HG03565 (cell line): ENCODE results near the gene TRAF3.

Experiments
- ATAC-seq: cut with Tn5 transposase; IDR thresholded peaks from one replicate; pipeline ENCODE4 v1.9.1; 2021; ENCODE audit warnings: mild to moderate bottlenecking, moderate library complexity; ENCODE audit not compliant: unreplicated experiment

Gene TRAF3

DNA sequence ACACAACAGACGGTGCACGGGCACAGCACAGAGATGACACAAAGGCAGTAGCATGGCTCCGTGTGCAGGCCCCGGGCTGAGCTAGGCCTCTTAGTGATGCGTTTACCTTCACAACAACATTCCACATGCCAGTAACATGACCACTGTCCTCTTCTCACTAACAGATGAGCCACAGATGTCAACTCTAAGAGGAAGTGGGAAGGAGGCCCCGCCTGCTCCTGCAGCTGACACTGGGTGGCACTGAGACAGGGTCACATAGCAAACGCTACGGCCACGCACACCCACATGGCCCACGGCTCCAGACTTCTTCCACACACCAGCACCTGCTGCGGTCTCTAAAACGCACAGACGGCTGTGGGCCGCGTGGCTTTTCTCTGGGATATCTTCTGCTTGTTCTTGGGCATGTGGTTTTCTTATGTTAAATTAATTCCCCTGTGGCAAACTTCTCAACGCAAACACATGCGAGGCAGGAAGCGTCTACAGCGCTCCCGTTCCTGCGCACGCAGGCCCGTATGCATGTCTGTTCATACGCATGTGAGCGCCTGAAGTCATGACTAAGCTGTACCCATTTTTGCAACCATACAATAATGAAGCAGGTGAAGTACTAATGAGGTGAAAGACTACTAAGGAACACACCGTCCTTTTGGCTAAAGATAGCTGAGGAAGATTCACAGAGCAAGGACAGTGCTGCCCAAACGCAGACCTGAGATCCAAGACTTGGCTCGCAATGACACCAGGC, 172.0 kb downstream of the TRAF3 start:
- no peak for ATAC-seq

DNA sequence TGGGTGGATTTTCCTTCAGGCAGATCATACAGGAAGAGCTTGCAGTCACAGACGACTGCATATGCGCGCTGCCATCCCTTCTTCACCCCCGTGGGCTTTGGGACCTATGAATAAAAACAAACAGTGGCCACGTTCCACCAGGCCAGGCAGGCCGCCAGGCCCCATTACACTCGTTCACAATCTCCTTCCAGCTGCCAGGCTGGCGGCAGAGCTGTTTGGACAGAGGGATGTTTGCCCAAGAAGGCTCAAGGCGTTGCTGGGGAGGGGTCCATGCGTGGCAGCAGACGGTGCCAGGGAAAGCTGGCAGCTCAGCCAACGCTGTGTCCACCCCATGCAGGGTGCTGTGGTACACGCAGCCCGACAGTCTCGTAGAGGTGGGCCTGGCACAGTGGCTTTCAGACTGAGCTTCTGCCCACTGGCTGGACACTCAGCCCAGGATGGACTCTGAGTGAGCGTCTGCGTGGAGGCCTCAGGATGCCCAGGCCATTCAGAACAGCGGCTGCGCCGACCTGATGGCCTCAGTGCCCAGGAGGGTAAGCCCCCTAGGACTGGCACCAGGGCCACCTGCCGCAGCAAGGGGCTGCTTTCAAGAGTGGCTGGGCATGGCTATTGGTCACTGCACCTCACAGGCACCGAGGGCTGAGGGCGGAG, 172.7 kb downstream of the TRAF3 start:
- ATAC-seq: no peak

DNA sequence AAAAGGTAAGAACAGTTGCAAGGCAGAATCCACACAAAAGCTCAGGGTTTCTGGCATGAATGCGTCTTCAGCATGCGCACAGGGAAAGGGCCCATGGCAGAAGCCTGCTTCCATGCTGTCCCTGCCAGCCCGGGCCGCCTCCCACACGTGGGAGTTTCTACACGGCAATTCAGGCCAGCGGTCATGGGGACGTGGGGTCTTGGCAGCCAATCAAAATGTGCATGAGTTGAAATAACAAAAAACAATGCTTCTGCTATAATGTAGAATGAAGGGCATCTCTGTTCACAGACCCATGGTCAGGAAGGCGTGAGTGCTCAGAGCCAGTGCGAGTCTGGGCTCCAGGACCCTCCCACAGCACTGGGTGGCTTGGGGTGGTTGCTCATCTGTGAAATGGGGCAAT, 173.8 kb downstream of the TRAF3 start:
- ATAC-seq: no peak

DNA sequence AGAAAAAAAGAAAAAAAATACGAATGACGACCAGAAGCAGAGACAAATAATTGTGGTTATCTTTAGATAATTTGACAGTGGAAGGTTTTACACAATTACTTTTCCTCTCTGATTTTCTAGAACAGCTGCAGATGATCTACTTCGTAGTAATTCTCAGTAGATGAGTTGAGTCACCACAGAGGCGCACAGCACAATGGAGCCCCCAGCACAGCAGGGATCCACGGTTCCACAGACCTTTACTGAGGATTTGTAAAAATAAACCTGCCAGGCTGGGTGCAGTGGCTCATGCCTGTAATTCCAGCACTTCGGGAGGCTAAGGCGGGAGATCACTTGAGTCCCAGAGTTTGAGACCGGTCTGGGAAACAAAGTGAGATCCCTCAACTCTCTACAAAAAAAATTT, 174.6 kb downstream of the TRAF3 start:
- no peak for ATAC-seq

DNA sequence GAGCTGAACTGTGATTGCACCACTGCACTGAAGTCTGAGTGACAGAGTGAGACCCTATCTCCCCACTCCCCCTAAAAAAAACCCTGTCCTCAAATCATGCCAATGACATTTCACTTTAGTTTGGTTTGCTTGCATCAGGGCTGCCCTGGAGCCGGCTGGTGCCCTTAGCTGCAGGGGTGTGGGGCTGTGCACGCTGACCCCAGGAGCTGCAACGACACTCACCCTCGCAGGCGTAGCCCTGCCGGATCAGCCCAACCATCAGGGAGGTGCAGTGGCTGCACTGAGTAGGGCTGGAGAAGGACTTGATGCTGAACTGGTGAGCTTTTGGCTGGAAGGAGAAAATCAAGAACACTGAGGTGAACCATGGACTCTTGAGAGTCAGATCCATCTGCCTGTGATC, 175.0 kb downstream of the TRAF3 start:
- no peak for ATAC-seq

DNA sequence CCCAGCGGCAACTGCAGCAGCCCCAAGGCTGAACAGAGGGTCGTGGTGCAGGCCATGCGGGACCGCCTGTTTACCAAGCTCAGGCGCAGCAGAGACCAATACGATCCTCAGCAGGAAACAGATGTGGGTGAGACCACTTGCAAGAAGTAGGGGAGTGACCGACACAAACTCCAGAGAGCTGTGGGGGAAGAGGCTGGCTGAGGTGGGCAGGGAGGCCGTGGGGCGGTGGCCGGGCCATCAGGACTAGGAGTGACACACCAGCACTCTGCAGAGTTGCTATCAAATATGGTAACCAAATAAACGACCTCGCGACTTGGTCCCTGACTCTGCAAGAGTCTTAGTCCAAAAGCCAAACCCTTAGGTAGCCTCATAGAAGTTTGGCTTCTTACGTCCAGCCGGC, 175.9 kb downstream of the TRAF3 start:
- ATAC-seq: no peak

DNA sequence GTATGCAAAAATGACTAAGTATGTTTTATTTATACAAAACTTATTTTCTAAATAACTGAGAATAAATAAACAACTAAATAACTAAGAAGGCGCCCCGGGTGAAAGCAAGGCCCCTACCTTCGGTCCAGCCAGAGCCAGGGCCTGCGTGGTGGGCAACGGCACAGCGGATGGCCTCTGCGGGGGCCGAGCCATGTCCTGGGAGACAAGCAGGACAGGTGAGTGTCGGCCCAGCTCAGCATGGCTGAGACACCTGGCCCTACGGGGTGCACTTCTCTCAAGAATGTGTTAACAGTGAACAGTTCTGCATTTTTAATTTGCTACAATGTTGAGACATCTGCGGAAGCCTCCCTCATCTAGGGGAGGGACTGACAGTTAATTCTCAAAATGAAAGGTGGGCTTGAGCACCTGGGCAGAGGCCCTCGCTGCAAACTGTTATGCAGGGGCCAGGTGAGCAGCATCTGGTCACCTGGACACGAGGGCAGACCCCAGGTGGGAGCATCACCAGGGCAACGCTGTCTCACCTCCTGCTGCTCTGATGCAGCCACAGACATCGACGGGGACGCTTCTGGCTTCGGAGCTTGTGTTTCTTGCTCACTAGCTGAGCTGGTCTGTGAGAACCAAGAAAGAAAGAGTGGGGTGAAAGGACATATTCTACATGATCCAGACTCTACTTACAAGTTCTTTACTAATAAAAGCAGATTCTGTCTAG, 177.0 kb downstream of the TRAF3 start:
- ATAC-seq: no peak

DNA sequence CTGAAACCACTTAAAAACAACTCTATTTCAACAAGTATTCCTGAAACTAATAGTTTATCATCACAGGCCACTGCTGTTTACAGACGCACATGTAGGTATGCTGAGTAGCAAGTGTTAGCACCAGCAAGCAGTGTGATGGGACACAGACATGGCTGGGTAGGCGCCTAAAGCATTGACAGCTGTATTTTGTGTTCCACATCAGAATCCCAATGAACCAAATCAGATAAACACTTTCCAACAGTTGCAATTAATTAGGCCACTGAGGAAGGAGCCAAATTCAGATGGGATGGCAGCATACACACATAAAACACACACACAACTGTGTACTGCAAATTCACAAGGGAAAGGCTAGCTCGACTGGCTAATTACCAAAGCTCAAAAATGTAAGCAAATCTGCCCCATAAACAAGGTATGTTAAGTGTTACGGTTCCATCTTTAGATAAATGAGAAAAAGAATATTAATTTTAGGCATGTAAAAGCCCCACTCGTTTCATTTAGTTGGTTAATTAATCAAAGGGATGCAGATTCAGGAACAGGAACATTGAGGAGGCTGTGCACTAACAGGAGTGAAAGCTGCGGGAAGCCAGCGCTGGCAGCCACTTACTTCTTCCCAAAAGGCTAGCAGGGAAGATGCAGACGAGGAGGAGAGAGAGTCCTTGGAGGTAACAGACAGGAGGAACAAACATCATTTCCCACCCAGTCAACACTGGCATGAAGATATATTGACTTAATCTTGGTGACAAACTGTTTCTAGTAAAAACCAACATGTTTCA, 178.6 kb downstream of the TRAF3 start:
- ATAC-seq: no peak

DNA sequence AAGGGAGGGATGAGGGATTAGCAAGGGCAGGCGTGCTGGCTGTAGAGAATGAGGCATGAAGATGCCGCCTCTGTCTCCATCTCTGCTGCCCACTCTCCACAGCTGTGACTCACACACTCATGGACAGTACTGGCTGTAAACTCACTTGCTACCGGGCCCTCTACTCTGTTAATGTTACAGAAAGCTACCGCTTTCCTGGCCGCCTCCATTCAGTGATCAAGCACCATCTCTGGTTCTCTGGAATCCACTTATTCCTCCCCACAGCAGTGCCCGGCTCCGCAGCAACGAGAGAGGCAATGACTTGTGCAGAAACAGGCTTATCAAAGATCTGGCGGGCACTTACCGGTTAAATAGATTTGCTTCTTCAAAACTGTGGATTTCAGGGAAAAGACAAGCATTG, 180.0 kb downstream of the TRAF3 start:
- ATAC-seq: no peak

DNA sequence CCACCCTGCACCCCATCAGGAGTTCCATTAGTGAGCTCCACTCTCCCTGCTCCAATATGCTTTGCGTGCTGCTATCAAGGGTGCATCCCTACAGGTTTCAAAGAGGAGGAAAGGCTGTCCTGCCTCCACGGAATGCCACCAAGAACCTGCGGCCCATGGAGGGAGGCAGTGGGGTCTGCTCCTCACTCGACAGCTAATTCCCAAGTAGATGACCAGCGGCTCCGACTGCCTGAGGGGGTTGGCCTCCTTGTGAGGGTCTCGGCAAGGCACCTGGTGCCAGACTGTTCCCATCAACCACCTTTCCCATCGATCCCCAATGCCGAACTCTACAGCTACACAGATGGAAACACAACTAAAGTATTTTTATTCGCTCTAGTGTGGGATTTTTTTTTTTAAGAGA, 181.2 kb downstream of the TRAF3 start:
- no peak for ATAC-seq
